Loucy (cell line): ENCODE measurements around the gene ACIN1.

Experiments used
- H2AFZ ChIP-seq: fragments of 200-600 bp; sonication (generic); 2 replicates; pipeline ENCODE4 v1.6.0; 2016; ENCODE audit warnings: antibody characterized with exemption, mild to moderate bottlenecking, low read length, moderate library complexity
- H3F3A ChIP-seq: fragments of 200-600 bp; 2 replicates; pipeline ENCODE4 v1.6.0; 2016; ENCODE audit warnings: antibody characterized with exemption, low read depth, mild to moderate bottlenecking
- H3K27me3 ChIP-seq: fragments of 200-600 bp; sonication (generic); 2 replicates; pipeline ENCODE4 v1.6.1; 2014; ENCODE audit warnings: low read length, mild to moderate bottlenecking; ENCODE audit not compliant: insufficient read depth, poor library complexity, severe bottlenecking
- H3K36me3 ChIP-seq: fragments of 200-600 bp; sonication (generic); 2 replicates; pipeline ENCODE4 v1.6.1; 2016; ENCODE audit warnings: low read length; ENCODE audit not compliant: insufficient read depth
- H3K4me1 ChIP-seq: fragments of 200-600 bp; sonication (generic); 2 replicates; pipeline ENCODE4 v1.5.1; 2014; ENCODE audit warnings: low read length, mild to moderate bottlenecking; ENCODE audit not compliant: insufficient read depth, poor library complexity, severe bottlenecking
- H3K4me2 ChIP-seq: fragments of 200-600 bp; sonication (generic); 2 replicates; pipeline ENCODE4 v1.6.0; 2014; ENCODE audit warnings: antibody characterized with exemption, low read length, low read depth, mild to moderate bottlenecking; ENCODE audit not compliant: poor library complexity, severe bottlenecking
- H3K4me3 ChIP-seq: fragments of 200-600 bp; sonication (generic); 2 replicates; pipeline ENCODE4 v1.5.1; 2014; ENCODE audit warnings: low read length, mild to moderate bottlenecking, mixed read lengths; ENCODE audit not compliant: poor library complexity, severe bottlenecking
- H3K79me2 ChIP-seq: fragments of 200-600 bp; sonication (generic); 2 replicates; pipeline ENCODE4 v1.6.1; 2014; ENCODE audit warnings: low read length; ENCODE audit not compliant: insufficient read depth
- H3K9ac ChIP-seq: fragments of 200-600 bp; sonication (generic); 2 replicates; pipeline ENCODE4 v1.6.0; 2014; ENCODE audit warnings: mild to moderate bottlenecking, low read depth, low read length, moderate library complexity; ENCODE audit not compliant: poor library complexity, severe bottlenecking
- H3K9me2 ChIP-seq: fragments of 200-600 bp; sonication (generic); replicated peaks from 2 replicates; pipeline ENCODE4 v1.6.1; 2016; ENCODE audit warnings: low read depth, low read length, mixed read lengths
- H3K9me3 ChIP-seq: fragments of 200-600 bp; sonication (generic); 2 replicates; pipeline ENCODE4 v1.6.1; 2014; ENCODE audit warnings: mild to moderate bottlenecking, antibody characterized with exemption, low read length, low read depth; ENCODE audit not compliant: insufficient read depth
- H4K20me1 ChIP-seq: fragments of 200-600 bp; sonication (generic); 2 replicates; pipeline ENCODE4 v1.6.0; 2014; ENCODE audit warnings: antibody characterized with exemption, low read length, mild to moderate bottlenecking; ENCODE audit not compliant: insufficient read depth, poor library complexity, severe bottlenecking
- EZH2phosphoT487 ChIP-seq: fragments of 200-600 bp; IDR thresholded peaks from 2 replicates; pipeline ENCODE4 v1.6.1; 2018; ENCODE audit warnings: antibody characterized with exemption, mild to moderate bottlenecking, moderate library complexity, borderline replicate concordance
- TF ChIP-seq, protein P1 (sequence below): fragments of 200-600 bp; sonication (generic); conservative IDR thresholded peaks from 2 replicates; pipeline ENCODE4 v1.5.1; 2014; ENCODE audit warnings: mild to moderate bottlenecking, antibody characterized with exemption, low read length

Gene ACIN1

DNA sequence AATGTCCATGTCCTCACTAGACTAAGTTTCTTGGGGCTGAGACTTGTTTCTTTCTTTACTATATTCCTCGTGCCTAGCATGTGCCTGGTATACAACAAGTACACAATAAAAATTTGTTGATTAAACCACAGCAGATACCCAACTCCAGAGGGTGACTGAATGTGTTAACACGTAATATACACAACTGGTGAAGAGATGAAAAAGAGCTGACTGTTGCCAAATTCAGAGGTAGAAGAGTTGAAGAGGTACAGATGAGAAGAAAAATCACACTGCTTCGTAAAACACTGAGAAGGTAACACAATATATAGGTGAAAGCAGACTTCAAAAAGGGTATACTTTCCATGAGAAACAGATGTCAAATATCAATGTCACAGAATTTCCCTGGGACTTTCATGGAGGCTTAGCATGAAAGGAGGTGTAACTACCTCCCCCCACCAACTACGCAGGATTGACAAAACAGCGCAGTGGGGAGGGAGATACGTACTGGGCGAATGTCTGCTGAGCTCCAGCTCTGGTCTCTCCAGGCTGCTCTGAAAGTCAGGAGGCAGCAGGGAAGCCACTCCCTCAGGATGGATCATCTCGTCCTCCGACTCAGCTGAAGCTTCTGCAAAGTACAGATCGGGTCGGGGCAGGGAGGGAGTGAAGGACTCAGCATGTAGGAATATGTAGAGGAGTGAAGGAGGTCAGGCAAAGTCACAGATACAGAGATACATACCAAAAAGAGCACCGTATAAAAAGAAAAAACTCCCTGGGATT is 5.3 kb downstream of the ACIN1 start:
- Histone ChIP-seq H3K4me3 (no peak overlapping the region), H3K27me3 (no peaks in the 10 kb centered on the region), H3F3A (no peaks in the 10 kb centered on the region), H2AFZ (no peak overlapping the region), H3K4me2 (no peak overlapping the region), H3K4me1 (peaks cover 31% of the 10 kb centered on the region), H3K79me2 (peaks cover 56% of the 10 kb centered on the region), H3K36me3 (peaks cover 74% of the 10 kb centered on the region), H4K20me1 (peaks cover 34% of the 10 kb centered on the region), H3K9me2 (no peaks in the 10 kb centered on the region), H3K9me3 (no peaks in the 10 kb centered on the region), H3K9ac (no peak overlapping the region)
- no peak for TF ChIP-seq EZH2phosphoT487
- TF ChIP-seq, protein P1, sequence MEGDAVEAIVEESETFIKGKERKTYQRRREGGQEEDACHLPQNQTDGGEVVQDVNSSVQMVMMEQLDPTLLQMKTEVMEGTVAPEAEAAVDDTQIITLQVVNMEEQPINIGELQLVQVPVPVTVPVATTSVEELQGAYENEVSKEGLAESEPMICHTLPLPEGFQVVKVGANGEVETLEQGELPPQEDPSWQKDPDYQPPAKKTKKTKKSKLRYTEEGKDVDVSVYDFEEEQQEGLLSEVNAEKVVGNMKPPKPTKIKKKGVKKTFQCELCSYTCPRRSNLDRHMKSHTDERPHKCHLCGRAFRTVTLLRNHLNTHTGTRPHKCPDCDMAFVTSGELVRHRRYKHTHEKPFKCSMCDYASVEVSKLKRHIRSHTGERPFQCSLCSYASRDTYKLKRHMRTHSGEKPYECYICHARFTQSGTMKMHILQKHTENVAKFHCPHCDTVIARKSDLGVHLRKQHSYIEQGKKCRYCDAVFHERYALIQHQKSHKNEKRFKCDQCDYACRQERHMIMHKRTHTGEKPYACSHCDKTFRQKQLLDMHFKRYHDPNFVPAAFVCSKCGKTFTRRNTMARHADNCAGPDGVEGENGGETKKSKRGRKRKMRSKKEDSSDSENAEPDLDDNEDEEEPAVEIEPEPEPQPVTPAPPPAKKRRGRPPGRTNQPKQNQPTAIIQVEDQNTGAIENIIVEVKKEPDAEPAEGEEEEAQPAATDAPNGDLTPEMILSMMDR: no peak

DNA sequence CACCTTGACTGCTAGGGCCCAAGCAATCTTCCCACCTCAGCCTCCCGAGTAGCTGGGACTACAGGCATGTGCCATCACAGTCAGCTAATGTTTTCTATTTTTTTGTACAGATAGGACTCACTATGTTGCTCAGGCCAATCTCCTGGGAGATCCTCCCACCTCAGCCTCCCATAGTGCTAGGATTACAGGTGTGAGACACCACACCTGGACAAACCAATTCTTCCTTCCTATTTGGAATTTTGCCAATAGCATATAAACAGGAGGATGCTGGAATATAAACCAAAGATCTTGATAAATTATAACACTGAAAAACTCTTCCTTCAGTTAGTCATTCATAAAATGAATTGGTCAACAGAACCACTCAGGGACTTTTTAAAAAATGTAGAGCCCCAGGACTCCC is 8.4 kb downstream of the ACIN1 start:
- Histone ChIP-seq H3K4me2 (no peak overlapping the region), H3K4me1 (peaks cover 3% of the 10 kb centered on the region), H3K79me2 (peaks cover 25% of the 10 kb centered on the region), H3K9me3 (no peaks in the 10 kb centered on the region), H3K36me3 (peaks cover 88% of the 10 kb centered on the region; the same call in 1 of the 2 replicates), H3K27me3 (no peaks in the 10 kb centered on the region), H2AFZ (no peak overlapping the region), H3K9ac (no peak overlapping the region), H3F3A (no peaks in the 10 kb centered on the region), H3K9me2 (no peaks in the 10 kb centered on the region), H4K20me1 (peaks cover 6% of the 10 kb centered on the region), H3K4me3 (no peak overlapping the region)
- TF ChIP-seq, protein P1: no peak
- no peak for TF ChIP-seq EZH2phosphoT487

DNA sequence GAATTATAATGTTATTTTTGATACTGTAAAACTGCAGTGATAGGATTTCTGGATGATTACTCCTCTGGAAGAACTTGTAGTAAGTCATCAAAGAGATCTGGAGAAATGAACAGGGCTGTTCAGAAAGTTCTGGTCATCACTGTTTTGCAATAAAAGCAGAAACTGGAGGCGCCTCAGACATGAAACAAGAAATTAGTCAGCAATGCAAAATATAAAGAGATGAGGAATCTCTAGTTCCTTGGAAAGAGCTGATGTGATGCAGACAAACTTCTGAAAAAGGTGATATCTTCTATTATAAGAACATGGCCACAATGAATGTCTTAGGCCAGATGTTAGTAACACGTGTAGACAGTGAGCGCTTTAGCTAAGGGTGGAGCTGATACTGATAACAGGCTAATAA is 9.5 kb downstream of the ACIN1 start:
- no peaks in the 10 kb centered on the region for H3F3A ChIP-seq
- H3K4me2 ChIP-seq: no peak overlapping the region
- H3K27me3 ChIP-seq: no peaks in the 10 kb centered on the region
- peaks cover 92% of the 10 kb centered on the region for H3K36me3 ChIP-seq
- no peak overlapping the region for H2AFZ ChIP-seq
- no peak overlapping the region for H3K4me3 ChIP-seq
- no peaks in the 10 kb centered on the region for H3K9me2 ChIP-seq
- no peak overlapping the region for H3K9ac ChIP-seq
- peaks cover 9% of the 10 kb centered on the region for H4K20me1 ChIP-seq
- H3K9me3 ChIP-seq: no peaks in the 10 kb centered on the region
- no peak for TF ChIP-seq EZH2phosphoT487
- H3K79me2 ChIP-seq: peaks cover 16% of the 10 kb centered on the region
- H3K4me1 ChIP-seq: peaks cover 3% of the 10 kb centered on the region

DNA sequence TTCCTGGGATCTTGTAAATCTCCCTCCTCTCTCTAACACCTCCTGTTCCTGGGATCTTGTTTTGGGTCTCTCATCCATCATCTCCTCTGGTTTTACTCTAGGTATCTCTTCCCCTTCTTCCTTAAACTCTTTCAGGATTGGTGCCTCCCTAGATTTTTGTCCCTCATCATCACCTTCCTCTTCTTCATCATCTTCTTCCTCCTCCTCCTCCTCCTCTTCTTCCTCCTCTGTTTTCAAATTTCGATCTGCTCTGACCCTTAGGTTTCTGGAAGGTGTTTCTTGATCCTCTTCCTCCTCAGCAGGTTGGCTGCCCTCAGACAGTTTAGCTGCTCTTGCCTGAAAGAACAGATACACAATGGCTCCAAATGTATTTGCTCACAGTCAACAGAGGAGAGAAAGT is 14.5 kb downstream of the ACIN1 start:
- no peak for TF ChIP-seq EZH2phosphoT487
- no peaks in the 10 kb centered on the region for H3K9me2 ChIP-seq
- H3K9ac ChIP-seq: no peak overlapping the region
- no peak overlapping the region for H2AFZ ChIP-seq
- H3K36me3 ChIP-seq: peaks cover 92% of the 10 kb centered on the region
- peaks cover 7% of the 10 kb centered on the region; the same call in 1 of the 2 replicates for H3F3A ChIP-seq
- no peaks in the 10 kb centered on the region for H3K27me3 ChIP-seq
- H3K4me1 ChIP-seq: no peaks in the 10 kb centered on the region
- H4K20me1 ChIP-seq: peaks cover 6% of the 10 kb centered on the region
- H3K9me3 ChIP-seq: no peaks in the 10 kb centered on the region
- H3K4me3 ChIP-seq: no peak overlapping the region
- no peaks in the 10 kb centered on the region for H3K79me2 ChIP-seq
- no peak overlapping the region for H3K4me2 ChIP-seq
